ENCODE data around the gene SCRN2.

GRCh38 chr17:47879776-47880454 lies 38.8 kb upstream of the SCRN2 start:
- TF ChIP-seq REST (IDR thresholded peaks at IDR 0.05; ENCODE audit: unreplicated experiment) (no peak), CTCF (conservative IDR thresholded peaks at IDR 0.05; ENCODE audit: low read depth in 2 of 2) (no peak), JUNB (IDR thresholded peaks at IDR 0.05; ENCODE audit: unreplicated experiment) (no peak), EZH2phosphoT487 (IDR thresholded peaks at IDR 0.05; ENCODE audit: unreplicated experiment) (no peak), POLR2AphosphoS5 (IDR thresholded peaks at IDR 0.05; ENCODE audit: low read depth) (no peak), NANOG (IDR thresholded peaks at IDR 0.05; ENCODE audit: borderline replicate concordance) (no peak), ZNF331 (CRISPR knock-in tag; IDR thresholded peaks at IDR 0.05; ENCODE audit: low read depth) (no peak), EZH2 (IDR thresholded peaks at IDR 0.05; ENCODE audit: low read depth, unreplicated experiment) (no peak), ETS1 (IDR thresholded peaks at IDR 0.05) (no peak), CREB1 (CRISPR knock-in tag; IDR thresholded peaks at IDR 0.05; ENCODE audit: low read depth) (no peak)
